K562 treated with DMSO at 1 percent for 24 hours (cell line): ENCODE data around the gene SRSF7. TPM values are rescaled to one million over a fixed set of nuclear protein-coding genes. Genes with fewer than 3 reads are reported as not detected.

Experiments
- total RNA-seq: library from RNA; unstranded; fragments of 300-600 nt; gene quantifications from 2 replicates; pipeline ENCODE4 v1.2.3, GENCODE V29; 2022; ENCODE audit warnings: low read depth; ENCODE audit not compliant: insufficient read depth

Gene SRSF7
- 97.5 and 109 TPM in 2 replicates for total RNA-seq

GRCh38 chr2:38750891-38751595 is at the start of gene SRSF7:
SRSF7 (minus strand) TSS chr2:38751361; CDS start chr2:38751256, 105 bp downstream.

Other genes with a start within 250 kb of the SRSF7 start
- gene HNRNPLL, start 148.4 kb downstream of the SRSF7 start, total RNA-seq, result 31.6 and 32.2 TPM in 2 replicates
- gene GALM, start 85.2 kb downstream of the SRSF7 start, total RNA-seq, result 35.2 and 36.8 TPM in 2 replicates
- 4.2 and 10.8 TPM in 2 replicates for gene GEMIN6, start 26.8 kb upstream of the SRSF7 start, total RNA-seq
- gene DHX57, start 124.6 kb upstream of the SRSF7 start, total RNA-seq, result 8.7 and 10.0 TPM in 2 replicates
- gene MORN2, start 124.6 kb upstream of the SRSF7 start, total RNA-seq, result 6.8 and 14.4 TPM in 2 replicates
- not detected in 2 replicates for gene ARHGEF33, start 138.5 kb upstream of the SRSF7 start, total RNA-seq